GM18511 (cell line): ENCODE results near the gene RRBP1.

Experiments
- ATAC-seq: cut with Tn5 transposase; IDR thresholded peaks from one replicate; pipeline ENCODE4 v1.9.1; 2021; ENCODE audit warnings: mild to moderate bottlenecking, moderate library complexity; ENCODE audit not compliant: unreplicated experiment

Gene RRBP1, protein sequence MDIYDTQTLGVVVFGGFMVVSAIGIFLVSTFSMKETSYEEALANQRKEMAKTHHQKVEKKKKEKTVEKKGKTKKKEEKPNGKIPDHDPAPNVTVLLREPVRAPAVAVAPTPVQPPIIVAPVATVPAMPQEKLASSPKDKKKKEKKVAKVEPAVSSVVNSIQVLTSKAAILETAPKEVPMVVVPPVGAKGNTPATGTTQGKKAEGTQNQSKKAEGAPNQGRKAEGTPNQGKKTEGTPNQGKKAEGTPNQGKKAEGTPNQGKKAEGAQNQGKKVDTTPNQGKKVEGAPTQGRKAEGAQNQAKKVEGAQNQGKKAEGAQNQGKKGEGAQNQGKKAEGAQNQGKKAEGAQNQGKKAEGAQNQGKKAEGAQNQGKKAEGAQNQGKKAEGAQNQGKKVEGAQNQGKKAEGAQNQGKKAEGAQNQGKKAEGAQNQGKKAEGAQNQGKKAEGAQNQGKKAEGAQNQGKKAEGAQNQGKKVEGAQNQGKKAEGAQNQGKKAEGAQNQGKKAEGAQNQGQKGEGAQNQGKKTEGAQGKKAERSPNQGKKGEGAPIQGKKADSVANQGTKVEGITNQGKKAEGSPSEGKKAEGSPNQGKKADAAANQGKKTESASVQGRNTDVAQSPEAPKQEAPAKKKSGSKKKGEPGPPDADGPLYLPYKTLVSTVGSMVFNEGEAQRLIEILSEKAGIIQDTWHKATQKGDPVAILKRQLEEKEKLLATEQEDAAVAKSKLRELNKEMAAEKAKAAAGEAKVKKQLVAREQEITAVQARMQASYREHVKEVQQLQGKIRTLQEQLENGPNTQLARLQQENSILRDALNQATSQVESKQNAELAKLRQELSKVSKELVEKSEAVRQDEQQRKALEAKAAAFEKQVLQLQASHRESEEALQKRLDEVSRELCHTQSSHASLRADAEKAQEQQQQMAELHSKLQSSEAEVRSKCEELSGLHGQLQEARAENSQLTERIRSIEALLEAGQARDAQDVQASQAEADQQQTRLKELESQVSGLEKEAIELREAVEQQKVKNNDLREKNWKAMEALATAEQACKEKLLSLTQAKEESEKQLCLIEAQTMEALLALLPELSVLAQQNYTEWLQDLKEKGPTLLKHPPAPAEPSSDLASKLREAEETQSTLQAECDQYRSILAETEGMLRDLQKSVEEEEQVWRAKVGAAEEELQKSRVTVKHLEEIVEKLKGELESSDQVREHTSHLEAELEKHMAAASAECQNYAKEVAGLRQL (N-terminal part only)

GRCh38 chr20:17682103-17682888, at the start of gene RRBP1:
Gene RRBP1, minus strand, starts transcription at chr20:17682242. Its CDS starts 21,735 bp downstream, at chr20:17660507.
- peak; percentile 90 for ATAC-seq

GRCh38 chr20:17731233-17731632, 49.2 kb upstream of the RRBP1 start:
- no peak for ATAC-seq

DNA sequence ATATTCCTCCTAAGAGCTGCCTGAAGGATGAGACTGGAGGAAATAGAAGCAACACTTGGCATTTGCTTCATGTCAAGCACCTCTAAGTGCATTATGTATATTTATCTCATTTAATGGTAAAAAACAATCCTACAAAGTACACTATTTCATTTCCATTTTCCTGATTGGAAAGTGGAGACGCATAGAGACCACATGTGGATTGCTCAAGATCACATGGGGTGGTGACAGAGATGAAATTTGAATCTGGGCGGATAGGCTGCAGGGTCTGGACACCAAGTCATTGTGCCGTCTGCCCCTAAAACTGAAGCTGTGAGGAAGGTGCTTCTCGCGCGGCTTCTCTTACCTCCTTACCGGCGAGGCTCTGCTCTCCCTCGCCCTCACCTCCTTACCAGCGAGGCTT, 48.0 kb upstream of the RRBP1 start:
- no peak for ATAC-seq

- no peak for ATAC-seq
Measured at GRCh38 chr20:17728074-17728473, 46.0 kb upstream of the RRBP1 start.

DNA sequence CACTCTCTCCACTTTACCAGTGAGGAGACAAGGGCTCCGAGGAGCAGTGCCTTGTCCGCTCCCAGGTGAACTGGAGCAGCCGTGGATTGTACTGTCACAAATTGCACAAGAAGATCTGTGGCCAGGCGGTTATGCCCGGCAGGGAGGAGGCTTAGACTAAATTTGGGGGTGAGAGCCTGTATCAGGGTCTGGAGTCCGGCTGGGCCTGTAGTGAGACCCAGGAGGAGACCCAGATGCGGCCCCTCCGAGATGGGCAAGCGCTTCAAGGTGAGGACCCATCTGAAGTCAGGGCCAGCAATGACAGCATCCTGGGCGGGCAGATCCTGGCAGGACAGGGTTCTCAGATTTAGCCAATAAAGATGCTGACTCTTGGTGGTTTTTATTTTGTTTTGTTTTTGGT, 45.3 kb upstream of the RRBP1 start:
- no peak for ATAC-seq

- ATAC-seq: no peak
Measured at GRCh38 chr20:17726902-17727301, 44.9 kb upstream of the RRBP1 start.

GRCh38 chr20:17725094-17725835, 43.2 kb upstream of the RRBP1 start:
- ATAC-seq: no peak

DNA sequence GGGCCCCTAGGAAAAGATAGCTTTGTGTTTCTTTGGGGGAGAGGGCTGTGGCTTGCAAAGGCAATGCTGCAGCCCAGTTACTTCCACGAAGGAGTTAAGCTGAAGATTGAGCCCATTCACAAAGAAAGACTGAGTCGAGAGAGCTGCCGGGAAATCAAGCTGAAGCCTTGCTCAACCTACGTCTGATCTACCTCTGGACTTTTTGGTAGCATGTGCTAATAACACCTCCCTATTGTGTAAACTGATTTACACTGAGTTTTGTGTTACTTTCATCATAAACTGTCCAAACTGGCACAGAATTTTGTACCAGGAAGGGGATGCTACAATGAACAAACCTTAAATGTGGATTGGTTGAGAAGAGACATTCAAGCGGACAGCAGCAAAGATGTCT, 41.3 kb upstream of the RRBP1 start:
- ATAC-seq: no peak

DNA sequence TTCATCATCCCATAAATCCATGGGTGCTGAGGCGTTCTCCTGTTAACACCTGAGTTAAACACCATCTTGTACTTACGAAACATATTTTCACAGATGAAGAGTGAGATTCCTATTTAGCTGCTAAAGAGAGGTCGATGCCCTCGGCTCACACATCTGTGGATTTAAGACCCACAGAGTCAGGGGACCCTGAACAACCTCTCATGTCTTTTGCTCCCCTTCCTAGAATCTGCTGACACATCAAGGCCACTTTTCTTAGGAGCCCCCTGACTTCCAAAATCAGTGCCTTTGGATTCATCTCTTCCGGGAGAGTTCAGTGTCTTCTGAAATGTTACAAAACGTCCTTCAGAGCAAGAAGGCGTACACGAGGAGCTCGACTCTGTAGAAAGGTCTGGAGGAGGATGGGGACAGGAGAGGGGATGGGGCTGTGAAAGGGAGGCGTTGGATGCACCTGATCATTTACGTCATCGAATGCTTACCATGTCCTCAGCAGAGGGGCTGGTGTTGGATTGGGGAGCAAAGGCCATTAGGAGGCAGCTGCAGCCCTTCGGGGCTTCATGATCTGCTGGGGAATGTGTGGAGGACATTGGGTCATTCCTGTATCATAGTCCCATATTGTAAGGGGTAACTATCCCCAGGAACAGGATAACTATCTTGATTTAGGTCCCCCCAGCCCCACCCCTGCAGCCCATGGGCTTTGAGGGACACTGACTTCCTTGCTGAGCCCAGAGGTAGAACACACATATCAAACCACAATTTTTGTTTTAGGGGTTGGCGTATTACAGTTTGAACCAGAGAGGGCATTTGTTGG, 40.7 kb upstream of the RRBP1 start:
- no peak for ATAC-seq

- no peak for ATAC-seq
Measured at GRCh38 chr20:17721802-17722486, 39.9 kb upstream of the RRBP1 start.

DNA sequence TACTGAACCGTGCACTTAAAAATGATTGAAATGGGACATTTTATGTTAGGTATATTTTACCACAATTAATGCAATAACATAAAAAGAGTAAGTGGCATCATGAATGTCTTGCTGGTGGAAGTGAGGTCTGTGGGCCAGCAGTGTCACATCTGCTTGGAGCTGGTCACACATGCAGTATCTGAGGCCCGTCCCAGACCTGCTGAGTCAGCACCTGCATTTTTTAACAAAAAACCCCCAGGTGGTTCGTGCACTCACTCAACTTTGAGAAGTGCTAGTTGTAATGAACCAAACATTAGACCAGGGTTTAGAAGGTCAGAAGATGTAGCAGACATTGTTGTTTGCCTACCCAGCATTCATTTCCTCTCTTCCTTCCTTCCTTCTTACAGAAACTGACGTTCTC, 38.7 kb upstream of the RRBP1 start:
- ATAC-seq: no peak

- no peak for ATAC-seq
Measured at GRCh38 chr20:17716331-17716730, 34.3 kb upstream of the RRBP1 start.

DNA sequence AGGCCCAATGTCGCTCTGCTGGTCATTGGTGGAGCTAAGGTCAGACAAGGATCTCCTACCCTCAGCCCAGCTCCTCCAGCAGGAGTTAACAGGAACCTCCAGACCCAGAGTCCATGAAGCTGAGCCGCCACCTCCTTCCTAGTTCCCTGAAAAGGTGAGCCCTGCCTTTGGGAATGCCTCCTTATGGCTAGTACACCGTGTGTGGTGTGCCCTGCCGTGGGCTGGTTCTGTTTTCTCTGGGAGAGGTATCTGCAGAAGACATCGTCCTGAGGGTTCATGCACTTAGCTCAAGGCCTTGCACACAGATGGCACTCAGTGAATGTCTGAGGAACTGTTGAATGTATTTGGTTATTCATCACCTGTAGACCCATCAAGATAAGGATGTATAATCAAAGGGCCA, 33.0 kb upstream of the RRBP1 start:
- ATAC-seq: no peak

GRCh38 chr20:17714597-17714996, 32.6 kb upstream of the RRBP1 start:
- no peak for ATAC-seq

- ATAC-seq: no peak
Measured at GRCh38 chr20:17712708-17713107, 30.7 kb upstream of the RRBP1 start.

GRCh38 chr20:17712201-17712600, 30.2 kb upstream of the RRBP1 start:
- no peak for ATAC-seq

GRCh38 chr20:17711267-17711627, 29.2 kb upstream of the RRBP1 start:
- ATAC-seq: no peak
